ENCODE measurements around the gene OBP2A. TPM values are rescaled to one million over a fixed set of nuclear protein-coding genes. Genes with fewer than 3 reads are reported as not detected.

Gene OBP2A
- total RNA-seq, 1 experiment from 2014 or later = not detected

- CTCF ChIA-PET = interaction anchor here (0.7 kb wide), 1 partner anchor 11 kb away, joined by 3 read pairs; no protein-coding TSS in a partner anchor
- no peaks in the 10 kb centered on the region for H4K20me1 ChIP-seq (ENCODE audit: insufficient read depth)
- no peak overlapping the region for H2AFZ ChIP-seq (ENCODE audit: low read depth, low read length, poor library complexity, severe bottlenecking)
- H3K4me1 ChIP-seq (ENCODE audit: control insufficient read depth in 1 of 2, insufficient read depth in 2 of 2, low read length in 2 of 2) = no peaks in the 10 kb centered on the region
- H3K79me2 ChIP-seq (ENCODE audit: insufficient read depth, low read length) = no peaks in the 10 kb centered on the region
- intact Hi-C loops (cut with micrococcal nuclease) = no loop called here
- no peaks in the 10 kb centered on the region for H3K36me3 ChIP-seq (ENCODE audit: control insufficient read depth in 1 of 2, insufficient read depth in 2 of 2, low read length in 2 of 2)
- no peak for ATAC-seq
- BruUV-seq (replicated peaks) = no TSS peak
- POLR2A ChIA-PET = no interaction called here
- H3K27me3 ChIP-seq (ENCODE audit: insufficient read depth, low read length) = no peaks in the 10 kb centered on the region; the same call in 1 of the 2 replicates
- TF ChIP-seq MAX (IDR thresholded peaks at IDR 0.05) (no peak), ZNF274 (IDR thresholded peaks at IDR 0.05; ENCODE audit: low read depth, low read length) (no peak), CBX3 (IDR thresholded peaks at IDR 0.05; ENCODE audit: low read depth) (no peak), JUND (IDR thresholded peaks at IDR 0.05) (no peak), ELF1 (IDR thresholded peaks at IDR 0.05; ENCODE audit: borderline replicate concordance, low read depth) (no peak), POLR2A (IDR thresholded peaks at IDR 0.05; ENCODE audit: borderline replicate concordance, extremely low read depth, insufficient read depth, insufficient read length) (no peak), EZH2phosphoT487 (IDR thresholded peaks at IDR 0.05; ENCODE audit: borderline replicate concordance) (no peak), FOSL1 (IDR thresholded peaks at IDR 0.05; ENCODE audit: low read depth) (no peak), POLR2AphosphoS5 (IDR thresholded peaks at IDR 0.05; ENCODE audit: low read depth, low read length) (no peak), SRF (IDR thresholded peaks at IDR 0.05; ENCODE audit: low read depth) (no peak), ZFX (IDR thresholded peaks at IDR 0.05) (no peak), YY1 (IDR thresholded peaks at IDR 0.05; ENCODE audit: extremely low read depth, insufficient replicate concordance, low read depth, low read length) (no peak), SP1 (IDR thresholded peaks at IDR 0.05; ENCODE audit: low read depth) (no peak), SIN3A (IDR thresholded peaks at IDR 0.05; ENCODE audit: low read depth) (no peak), ZBTB33 (IDR thresholded peaks at IDR 0.05; ENCODE audit: extremely low read depth, insufficient replicate concordance, low read length) (no peak)
- TF ChIP-seq, protein P1, sequence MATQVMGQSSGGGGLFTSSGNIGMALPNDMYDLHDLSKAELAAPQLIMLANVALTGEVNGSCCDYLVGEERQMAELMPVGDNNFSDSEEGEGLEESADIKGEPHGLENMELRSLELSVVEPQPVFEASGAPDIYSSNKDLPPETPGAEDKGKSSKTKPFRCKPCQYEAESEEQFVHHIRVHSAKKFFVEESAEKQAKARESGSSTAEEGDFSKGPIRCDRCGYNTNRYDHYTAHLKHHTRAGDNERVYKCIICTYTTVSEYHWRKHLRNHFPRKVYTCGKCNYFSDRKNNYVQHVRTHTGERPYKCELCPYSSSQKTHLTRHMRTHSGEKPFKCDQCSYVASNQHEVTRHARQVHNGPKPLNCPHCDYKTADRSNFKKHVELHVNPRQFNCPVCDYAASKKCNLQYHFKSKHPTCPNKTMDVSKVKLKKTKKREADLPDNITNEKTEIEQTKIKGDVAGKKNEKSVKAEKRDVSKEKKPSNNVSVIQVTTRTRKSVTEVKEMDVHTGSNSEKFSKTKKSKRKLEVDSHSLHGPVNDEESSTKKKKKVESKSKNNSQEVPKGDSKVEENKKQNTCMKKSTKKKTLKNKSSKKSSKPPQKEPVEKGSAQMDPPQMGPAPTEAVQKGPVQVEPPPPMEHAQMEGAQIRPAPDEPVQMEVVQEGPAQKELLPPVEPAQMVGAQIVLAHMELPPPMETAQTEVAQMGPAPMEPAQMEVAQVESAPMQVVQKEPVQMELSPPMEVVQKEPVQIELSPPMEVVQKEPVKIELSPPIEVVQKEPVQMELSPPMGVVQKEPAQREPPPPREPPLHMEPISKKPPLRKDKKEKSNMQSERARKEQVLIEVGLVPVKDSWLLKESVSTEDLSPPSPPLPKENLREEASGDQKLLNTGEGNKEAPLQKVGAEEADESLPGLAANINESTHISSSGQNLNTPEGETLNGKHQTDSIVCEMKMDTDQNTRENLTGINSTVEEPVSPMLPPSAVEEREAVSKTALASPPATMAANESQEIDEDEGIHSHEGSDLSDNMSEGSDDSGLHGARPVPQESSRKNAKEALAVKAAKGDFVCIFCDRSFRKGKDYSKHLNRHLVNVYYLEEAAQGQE (IDR thresholded peaks at IDR 0.05; ENCODE audit: low read depth) = no peak
- no peak overlapping the region for H3K27ac ChIP-seq (ENCODE audit: low read depth, low read length)
- no peaks in the 10 kb centered on the region for H3K9me3 ChIP-seq (ENCODE audit: control insufficient read depth in 1 of 2, insufficient read depth in 1 of 2, low read depth in 1 of 2, low read length in 2 of 2)
- H3K4me2 ChIP-seq (ENCODE audit: low read length) = no peak overlapping the region
- H3K4me3 ChIP-seq (replicated peaks in 1 of 2; ENCODE audit: low read depth in 1 of 2, low read length in 2 of 2) = no peak overlapping the region
- no peak overlapping the region for H3K9ac ChIP-seq (ENCODE audit: low read length)
- DNase-seq (ENCODE audit: low read depth, low spot score) = no peak
- H3K9me2 ChIP-seq (ENCODE audit: insufficient read depth) = no peaks in the 10 kb centered on the region
- RAD21 ChIA-PET (ENCODE audit: low non-redundant PET in 1 of 2, low total read pairs in 2 of 2, uncharacterized antibody in 2 of 2, unreplicated experiment in 2 of 2) = no interaction called here
These were observed 44.7 kb downstream of the OBP2A start for GRCh38 chr9:135590486-135591079.
